ENCODE measurements around the gene LMF2.

The LMF2 gene

DNA sequence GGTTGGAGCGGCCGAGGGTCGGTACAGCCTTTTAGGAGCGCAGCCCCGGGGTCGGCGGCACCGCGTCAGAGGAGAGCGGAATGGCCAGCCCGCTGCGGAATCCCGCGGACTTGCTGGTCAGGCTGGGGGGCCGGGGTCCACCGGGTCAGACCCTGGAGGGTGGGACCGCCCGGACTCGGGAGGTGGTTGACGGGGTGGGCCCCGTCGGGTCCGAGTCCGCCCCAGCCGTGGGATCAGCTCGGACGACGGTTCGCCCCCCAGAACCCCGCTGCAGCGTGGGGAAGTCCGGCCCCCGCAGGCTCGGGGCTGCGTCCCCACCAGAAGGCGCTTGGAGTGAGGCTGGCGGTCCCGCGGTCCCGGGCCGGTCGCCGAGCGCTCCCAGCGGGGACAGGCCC is 26.5 kb downstream of the LMF2 start:
- no peak for DNase-seq

DNA sequence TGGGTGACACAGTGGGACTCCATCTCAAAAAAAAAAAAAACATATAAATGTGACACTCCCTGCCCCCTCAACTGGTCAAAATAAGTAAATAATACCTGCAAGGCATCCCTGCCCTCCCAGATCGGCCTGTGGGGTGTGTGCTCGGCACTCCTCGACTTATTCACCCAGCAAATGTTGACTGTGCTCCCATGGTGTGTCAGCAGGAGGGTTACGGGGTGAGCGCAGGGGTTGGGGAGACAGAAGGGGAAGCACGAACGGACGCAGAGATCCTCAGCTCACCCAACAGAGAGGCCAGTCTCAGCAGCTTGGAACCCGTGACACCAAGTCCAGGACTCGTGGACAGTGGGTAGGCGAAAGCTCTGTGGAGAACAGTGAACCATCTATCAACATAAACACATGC is 27.8 kb downstream of the LMF2 start:
- no peak for DNase-seq

DNA sequence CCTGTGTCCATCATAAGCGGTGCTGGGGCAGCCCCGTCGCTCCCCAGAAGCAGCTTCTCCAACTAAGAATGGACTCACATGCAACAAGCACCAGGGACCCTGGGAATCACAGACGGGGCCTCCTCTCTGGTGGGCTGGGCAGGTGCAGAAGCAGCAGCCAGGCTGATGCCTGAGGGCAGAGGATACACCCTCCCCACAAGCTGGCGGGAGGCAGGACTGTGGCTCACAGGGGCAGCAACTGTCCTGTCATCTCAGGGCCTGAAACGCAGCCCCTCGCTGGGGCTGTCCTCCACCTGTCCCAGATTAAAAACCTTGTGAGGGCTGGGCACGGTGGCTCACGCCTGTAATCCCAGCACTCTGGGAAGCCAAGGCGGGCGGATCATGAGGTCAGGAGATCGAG is 29.6 kb downstream of the LMF2 start:
- DNase-seq: no peak

DNA sequence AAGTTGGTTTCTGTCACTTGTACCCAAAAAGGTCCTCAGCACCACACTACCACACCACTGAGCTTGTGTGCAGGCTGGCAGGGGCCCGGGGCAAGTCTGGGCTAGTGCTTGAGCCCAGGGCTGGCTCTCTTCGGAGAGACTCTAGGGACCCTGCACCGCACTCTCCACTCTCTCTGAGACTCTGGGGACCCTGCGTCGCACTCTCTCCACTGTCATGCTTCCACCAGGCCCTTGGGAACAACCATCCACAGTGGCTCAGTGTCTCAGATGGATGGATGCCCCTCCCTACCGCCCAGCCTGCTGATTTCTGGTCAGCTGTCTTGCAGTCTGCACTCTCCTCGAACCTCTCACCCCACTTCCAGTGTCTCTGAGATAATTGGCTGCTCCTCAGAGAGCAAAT is 30.6 kb downstream of the LMF2 start:
- no peak for DNase-seq

DNA sequence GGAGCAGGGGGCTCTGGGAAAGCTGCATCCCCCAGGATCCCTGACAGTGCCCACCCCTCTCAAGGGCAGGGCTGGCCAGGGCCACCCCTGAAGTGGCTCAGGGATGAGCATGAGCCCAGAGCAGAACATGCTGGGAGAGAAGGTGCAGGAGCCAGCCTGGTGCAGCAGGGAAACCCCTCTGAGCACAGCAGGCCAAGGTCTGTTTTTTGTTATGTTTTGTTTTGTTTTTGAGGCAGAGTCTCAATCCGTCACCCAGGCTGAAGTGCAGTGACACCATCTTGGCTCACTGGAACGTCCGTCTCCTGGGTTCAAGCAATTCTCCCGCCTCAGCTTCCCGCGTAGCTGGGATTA is 31.9 kb downstream of the LMF2 start:
- DNase-seq: no peak

DNA sequence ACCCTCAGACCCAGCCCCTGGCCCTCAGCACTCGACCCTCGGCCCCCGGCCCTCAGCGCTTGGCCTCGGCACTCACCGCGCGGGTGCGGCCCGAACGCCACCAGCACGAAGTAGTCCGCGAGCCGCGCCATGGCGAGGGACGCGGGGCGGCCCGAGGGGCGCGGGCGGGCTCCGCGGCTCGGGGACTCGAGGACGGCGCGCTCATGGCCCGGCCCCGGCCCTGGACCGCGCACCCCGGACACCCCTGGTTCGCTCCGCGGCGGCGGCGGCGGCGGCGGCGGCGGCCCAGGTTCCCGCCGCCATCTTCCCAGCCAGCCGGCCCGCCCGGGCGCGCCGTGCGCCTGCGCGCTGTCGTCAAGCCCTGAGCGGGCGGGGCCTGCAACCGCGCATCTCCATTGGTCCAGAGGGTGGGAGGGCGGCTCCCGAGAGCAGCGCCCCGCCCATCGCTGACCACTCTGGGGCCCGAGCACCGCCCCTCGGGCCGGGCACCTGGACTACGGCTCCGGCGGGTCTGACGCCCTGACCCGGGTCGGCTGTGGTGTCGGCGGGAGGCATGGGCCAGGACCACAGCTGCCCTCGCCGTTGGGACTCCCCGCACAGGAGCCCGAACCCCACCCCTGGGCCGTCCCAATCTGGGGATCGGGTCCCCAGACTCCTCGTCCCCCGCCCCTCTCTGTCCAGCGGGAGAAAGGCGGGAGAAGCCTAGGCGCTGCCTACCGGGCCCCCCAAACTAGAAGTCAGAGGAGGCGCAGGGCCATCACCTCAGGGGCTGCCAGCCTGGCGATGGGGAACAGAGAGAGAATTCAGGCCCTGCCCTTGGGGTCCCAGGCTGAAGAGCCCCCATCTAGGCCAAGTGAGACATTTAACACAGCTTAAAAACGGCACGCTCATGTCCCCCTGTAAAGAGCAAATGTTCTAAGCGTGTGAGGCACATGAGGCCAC is 32.5 kb downstream of the LMF2 start, which contains the start of gene SBF1:
SBF1 (minus strand) TSS at position 326 of the 942 bp plus-strand sequence; CDS start at position 131, 195 bp downstream.
- peak; percentile 85 for DNase-seq

DNA sequence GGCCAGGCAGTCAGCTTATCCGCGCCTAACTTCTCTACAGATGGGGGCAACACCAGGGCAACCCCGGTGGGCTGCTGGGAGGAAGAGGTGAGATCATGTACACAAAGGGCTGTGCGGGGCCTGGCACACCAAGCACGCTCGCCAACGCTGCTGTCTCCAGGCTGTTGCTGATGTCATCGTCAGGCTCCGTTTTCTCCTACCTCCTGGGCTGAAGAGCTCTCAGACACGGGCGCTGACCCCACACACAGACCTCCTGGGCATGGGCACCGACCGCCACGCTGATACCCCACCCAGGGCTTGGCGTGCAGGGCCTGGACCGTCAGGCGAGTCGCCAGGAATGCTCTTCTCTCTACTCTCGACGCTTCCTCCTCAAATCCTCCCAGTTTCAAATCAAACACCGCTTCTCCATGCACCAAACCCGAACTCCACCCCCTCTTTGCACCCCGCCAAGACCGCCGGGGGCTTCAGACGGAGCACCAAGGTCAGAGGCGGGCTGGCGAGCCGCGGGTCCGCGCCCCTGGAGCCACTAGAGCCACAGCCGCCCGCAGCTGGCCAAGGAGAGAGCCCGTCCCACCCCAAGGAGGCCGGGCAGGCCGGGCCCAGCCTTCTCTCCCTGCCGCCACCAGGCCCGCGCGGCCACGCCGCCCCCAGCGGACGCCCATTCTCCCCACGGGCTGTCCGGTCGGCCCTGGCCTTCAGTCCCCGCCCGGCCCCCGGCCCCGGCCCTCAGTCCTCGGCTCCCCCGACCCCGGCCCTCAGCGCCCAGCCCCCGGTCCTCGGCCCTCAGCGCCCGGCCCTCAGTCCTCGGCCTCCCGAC is 33.4 kb downstream of the LMF2 start:
- DNase-seq: no peak

DNA sequence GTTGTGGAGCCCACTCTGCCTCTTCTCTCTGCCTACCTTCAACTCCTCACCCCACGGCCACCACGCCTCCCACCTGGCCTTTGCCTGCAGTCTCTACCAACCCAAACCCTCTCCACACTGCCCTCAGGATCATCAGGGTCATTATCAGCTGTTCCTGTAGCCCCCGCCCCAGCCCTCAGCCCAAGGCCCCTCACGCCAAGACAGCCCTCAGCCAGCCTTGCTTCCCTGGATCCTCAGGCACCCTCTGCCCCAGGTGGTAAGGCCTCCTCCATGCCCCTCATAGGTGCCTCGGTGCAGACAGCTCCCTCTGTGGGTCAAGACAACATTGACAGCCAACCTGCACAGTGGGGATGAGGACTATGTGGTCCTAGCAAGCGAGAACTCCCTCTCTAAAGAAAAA is 34.4 kb downstream of the LMF2 start:
- DNase-seq: no peak

DNA sequence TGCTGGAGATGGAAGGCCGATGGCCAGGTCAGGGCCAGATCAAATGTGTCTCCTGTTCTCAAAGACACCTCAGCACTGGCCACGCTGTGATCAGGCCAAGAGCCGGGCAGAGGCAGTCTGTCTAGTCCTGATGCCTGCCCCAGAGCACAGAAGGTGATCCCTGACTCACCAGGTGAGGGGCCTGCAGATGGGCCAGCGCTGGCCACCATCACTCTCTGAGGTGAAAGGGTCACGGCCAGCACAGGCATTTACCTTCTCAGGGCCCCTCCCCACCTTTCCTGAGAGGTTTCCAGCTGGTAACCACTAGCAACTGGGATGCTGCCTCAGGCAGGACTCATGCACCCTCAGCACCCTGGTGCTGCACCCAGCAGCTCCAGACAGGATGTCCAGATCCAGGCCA is 35.5 kb downstream of the LMF2 start:
- no peak for DNase-seq

DNA sequence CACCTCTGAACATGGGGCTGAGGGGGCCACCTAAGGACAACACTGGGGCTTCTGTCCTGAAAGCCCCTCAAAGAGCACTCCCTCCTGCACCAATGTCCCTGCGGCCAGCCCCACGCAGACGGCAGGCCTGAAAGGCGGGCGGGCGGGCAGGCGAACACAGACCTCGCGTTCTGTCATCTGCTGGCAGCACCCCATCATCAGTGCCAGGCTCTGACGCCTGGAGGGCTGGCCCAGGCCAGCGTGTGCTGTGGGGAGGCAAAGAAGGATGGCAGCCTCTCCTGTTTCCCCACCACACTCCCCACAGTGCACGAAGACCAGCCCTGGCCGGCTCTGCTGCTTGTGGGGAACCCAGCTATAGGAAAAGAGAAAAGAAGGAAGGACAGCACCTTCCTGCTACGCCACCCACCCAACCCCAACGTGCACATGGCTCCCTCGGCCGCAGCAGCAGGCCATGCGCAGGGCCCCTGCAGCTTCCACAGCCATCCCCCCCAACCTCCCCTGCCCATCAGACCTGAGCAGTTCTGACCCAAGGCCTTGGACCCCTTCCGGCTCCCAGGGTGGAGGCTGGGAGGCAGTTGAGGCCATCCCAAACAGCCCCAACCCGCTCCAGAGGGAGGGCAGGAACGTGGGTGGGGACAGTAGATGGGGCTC is 36.2 kb downstream of the LMF2 start:
- no peak for DNase-seq

DNA sequence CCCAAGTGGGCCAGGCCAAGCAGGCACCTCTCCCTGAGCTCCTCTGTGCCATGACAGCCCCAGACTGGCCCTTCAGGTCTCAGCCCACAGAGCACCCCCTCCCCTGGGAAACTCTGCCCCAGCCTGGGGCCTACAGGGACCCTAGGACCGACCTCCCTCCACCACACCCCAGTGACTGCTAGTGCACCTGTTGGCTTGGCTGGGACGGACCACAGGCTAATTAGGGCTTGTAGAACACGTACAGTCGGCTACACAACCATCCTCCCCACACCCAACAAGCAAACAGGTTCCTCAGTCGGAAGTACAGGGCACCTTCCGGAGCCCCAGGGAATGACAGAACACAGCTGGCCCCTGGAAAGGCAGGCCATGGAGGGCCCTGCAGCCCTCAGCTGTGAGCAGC is 37.0 kb downstream of the LMF2 start:
- DNase-seq: no peak

DNA sequence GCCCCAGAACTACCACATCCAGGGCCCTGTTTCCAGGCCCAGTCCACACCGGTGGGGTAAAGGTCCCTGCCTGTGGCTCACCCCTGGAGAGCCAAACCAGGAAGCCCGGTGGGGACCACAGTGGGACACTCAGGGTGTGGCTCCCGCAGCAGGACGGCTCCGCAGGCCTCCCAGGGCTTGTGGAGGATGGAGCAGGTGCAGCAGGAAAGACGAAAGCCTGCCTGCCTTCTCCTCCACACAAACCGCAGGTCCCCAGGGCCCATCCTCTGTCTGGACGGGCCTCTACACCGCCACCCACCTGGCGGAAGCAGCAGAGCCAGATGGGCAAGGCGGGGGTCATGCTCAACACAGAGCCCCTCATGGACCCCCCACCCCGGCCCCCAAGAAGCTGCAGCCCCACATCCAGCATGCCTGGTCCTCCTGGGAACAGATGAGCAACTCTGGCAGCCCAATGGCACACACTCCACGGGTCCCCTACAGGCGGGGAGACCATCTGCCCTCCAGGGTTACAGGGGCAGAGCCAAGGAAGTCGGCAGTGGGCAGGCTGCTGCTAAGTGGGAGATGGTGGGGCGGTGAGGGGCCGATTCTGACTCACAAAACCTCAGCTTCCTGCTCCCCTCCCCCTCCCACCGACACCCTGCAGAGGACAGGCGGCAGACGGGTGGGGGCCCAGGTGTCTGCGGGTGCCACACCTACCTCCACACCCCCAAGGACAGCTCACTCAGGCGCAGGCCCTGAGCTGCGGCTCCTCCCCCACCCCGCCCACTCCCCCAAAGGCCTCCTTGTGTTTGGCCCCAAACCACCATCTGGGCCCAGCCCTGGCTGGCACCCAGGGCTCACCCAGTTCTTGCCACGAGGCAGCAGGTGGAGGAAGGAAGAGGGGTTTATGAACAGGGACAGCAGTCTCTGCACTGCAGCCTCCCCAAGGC is 37.9 kb downstream of the LMF2 start:
- peak; percentile 41 for DNase-seq

DNA sequence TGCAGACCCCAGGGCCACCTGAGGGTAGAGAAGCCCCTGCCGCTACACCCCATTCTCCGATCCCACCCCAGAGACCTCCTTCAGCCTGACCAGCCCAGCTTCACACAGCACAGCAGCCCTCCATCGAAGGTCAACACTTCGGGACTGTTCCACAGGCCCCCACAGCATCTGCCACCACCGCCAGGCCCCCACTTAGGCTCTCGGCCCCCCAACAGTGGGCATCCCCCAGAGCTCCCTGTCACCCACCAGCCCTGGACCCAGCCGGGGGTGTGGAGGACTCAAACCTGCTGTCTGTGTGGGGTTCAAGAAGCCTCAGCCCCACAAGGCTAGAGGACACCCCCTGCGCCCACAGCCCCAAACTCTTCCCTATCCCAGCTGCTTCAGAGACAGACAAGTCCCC is 38.9 kb downstream of the LMF2 start:
- DNase-seq: no peak

DNA sequence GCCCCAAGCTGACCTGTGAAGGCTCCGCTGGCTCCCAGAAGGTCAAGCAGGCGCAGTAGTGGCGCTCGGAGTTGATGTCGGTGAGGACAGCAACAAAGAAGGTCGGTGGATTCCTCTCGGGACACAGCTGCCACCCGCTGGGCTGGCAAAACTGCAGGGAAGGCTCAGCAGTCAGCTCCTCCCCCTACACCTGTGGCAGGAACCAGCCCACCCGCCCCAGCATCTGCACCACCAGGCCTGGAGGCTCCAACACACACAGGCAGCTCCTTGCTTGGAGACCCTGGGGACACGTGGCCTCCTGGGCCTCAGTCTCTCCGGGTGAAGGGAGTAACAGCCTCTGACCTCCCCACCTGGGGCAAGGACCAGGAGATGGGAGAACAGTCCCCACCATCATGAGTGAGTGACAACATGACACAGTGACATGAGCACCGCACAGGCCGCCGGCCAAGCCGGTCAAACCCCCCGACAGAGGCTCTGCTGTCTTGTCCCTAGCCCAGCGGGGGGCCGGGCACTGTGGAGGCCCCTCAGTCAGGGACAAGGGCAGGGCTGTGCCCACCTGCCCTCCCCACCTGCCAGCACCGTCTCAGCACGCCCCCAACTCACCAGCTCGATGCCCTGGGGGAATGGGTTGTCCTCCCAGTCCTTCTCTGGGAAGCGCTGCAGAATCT is 39.6 kb downstream of the LMF2 start:
- DNase-seq: no peak

DNA sequence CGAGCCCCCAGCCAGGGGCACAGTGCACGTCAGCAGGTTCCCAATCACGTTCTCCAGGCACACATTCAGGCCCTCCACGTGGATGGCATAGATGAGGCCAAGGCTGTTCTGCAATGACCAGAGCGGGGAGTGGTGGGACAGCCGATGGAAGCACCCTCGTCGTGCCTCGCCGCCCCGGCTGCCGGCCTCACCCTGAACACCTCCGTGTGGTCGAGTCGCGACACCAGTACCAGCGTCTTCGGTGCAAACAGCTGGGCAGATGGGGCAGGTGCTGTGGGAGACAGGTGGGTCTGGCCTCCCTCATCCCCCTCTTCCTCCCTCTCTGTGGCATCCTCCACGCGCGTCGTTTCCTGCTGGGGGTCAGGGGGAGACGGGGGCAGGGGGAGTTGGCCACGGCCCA is 40.2 kb downstream of the LMF2 start:
- DNase-seq: no peak

DNA sequence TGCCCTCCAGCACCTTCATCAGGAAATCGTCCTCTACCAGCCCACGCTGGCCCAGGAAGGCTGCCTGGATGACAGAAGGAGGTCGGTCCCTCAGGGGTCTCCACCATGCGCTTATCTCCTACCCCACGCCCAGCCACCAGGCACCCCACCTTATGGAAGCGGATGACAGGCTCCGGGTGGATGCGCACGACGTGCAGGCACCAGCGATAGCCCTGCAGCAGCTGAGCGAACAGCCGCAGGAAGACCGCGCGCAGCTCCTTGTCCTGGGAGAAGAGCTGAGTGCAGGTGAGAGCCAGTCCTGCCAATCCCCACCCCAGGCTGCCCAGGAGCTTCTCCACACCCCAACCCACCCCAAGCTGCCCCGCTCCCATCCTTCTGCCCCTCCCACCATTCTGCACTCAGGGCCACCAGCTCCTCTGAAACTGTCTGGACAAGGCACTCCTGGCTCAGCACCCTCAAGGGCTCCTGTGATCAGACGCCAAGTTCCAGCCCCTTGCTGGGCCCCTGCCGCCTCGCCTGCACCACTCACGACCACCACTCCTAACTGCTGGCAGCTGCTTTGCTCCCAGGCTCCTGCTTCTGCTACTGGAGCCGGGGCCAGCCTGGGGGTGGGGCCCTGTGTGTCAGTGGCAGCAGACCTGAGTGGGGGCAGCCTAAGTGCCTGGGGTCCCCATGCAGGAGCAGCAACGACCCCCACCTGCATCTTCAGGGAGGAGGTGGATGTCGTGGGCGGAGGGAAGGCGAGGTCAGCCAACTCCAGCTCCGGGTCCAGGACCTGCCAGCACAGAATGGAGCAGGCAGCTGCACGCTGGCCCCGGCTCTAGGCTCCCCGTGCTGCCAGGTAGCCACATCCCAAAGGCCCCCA is 42.2 kb downstream of the LMF2 start:
- DNase-seq: no peak

DNA sequence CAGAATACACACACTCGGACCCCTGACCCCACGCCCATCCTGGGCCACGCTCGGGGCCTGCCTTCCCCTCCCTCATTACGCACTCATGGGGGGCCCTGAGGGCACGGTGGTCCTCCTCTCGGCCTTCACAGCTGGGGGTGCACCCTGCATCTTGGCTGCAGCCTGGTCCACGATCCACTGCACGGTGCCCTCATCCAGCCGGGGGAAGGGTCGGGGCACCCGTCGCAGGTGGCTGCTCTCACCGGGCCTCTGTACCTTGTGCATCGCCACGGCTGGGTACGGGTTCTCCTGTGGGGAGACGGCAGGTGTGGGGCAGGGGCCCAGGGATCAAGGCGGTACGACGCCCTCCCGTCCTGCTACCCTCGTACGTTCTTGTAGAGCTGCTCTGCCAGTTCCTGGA is 43.1 kb downstream of the LMF2 start:
- no peak for DNase-seq

DNA sequence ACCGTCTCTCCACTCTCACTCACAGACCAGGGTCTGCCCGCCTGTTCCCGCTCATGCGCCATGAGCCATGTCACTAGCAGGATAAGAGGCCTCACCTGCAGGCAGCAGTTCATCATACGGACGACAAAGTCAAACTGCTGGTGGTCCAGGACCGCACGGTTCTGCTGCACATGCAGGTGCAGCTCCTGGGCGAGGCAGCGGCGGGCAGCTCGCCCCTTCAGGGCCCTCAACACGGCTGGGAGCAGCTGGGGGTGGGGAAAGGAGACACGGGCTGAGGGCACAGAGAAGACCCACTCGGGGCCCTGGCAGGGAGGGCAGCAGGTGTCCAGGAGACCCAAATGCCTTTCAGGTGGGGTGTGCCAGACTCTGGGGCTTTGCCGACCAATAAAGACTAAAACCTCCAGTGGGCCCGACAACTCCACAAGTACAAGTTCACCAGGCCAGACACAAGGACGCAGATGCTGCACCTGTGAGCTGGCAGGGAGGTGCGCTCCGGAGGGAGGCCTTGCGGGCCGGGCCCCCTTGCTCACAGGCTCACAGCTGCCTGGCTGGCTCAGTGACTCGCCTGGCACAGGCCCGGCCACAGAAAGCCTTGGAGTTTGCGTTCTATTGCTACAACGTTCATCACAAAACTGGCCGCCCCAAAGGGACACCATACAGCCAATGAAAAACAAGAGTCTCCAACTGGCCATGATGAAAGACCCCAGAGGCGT is 44.2 kb downstream of the LMF2 start:
- no peak for DNase-seq

DNA sequence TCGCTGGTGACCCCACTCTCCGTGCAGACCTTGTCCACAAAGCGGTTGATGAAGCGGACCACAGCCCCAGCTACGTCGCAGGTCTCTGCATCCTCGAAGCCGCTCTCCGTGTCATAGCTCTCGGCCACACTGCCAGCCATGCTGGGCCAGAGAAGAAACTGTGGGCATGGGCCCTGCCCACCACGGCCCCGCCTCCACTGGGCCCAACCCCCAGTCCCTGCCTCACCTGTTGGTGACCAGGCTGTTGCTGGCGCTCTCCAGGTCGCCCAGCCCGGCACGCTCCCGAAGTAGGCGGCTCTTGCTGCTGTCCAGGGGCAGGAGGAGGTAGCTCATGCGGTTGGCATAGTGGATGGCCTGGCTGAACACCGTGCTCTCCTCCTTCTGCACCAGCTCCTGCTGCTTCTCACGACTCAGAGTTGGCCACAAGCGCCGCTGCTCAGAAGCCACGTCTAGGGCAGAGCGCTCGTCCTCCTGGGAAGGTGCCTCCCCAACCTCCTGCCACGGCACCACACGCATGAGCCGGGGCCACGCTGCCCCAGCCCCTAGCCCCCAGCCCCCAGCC is 45.4 kb downstream of the LMF2 start:
- DNase-seq: no peak

DNA sequence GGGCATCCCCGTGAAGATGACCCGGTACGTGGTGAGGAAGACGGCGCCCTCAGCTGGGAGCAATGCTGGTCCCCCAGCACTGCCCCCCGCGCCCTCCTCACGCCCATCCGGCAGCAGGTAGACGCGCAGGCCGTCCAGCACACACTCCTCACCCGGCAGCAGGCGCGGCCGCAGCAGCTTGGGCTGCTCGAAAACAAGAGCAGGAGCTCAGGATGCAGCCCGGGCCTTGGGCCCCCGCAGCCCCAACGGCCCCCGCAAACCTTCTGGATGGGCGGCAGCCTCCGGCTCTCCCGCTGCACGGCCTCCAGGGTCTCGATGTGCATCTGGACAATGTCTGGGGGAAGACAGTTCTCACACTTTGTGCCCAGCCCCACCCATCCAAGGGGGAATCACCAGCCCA is 46.0 kb downstream of the LMF2 start:
- no peak for DNase-seq
